Loucy (cell line): ENCODE measurements around the gene HK1.

ENCODE experiments used
- EZH2phosphoT487 ChIP-seq: fragments of 200-600 bp; IDR thresholded peaks from 2 replicates; pipeline ENCODE4 v1.6.1; 2018; ENCODE audit warnings: antibody characterized with exemption, mild to moderate bottlenecking, moderate library complexity, borderline replicate concordance
- TF ChIP-seq, protein P1 (sequence below): fragments of 200-600 bp; sonication (generic); conservative IDR thresholded peaks from 2 replicates; pipeline ENCODE4 v1.5.1; 2014; ENCODE audit warnings: mild to moderate bottlenecking, antibody characterized with exemption, low read length

DNA sequence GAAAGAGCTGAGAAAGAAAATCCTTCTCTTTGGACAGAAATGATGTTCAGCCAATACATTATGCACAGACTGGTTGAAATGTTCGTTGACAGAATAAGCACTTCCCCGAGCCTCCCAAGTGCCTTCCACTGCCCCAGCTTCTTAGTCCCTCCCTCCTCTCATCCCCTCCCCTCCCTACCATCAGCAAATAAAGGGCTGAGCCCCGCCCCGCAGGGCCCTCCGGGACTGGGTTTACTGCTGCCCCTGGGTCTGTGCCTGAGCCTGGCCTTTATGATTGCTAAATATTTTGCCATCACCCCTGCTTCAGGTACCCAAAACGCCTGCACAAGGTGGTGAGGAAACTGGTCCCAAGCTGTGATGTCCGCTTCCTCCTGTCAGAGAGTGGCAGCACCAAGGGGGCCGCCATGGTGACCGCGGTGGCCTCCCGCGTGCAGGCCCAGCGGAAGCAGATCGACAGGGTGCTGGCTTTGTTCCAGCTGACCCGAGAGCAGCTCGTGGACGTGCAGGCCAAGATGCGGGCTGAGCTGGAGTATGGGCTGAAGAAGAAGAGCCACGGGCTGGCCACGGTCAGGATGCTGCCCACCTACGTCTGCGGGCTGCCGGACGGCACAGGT, 30.1 kb upstream of the HK1 start:
- TF ChIP-seq, protein P1, sequence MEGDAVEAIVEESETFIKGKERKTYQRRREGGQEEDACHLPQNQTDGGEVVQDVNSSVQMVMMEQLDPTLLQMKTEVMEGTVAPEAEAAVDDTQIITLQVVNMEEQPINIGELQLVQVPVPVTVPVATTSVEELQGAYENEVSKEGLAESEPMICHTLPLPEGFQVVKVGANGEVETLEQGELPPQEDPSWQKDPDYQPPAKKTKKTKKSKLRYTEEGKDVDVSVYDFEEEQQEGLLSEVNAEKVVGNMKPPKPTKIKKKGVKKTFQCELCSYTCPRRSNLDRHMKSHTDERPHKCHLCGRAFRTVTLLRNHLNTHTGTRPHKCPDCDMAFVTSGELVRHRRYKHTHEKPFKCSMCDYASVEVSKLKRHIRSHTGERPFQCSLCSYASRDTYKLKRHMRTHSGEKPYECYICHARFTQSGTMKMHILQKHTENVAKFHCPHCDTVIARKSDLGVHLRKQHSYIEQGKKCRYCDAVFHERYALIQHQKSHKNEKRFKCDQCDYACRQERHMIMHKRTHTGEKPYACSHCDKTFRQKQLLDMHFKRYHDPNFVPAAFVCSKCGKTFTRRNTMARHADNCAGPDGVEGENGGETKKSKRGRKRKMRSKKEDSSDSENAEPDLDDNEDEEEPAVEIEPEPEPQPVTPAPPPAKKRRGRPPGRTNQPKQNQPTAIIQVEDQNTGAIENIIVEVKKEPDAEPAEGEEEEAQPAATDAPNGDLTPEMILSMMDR: no peak
- no peak for TF ChIP-seq EZH2phosphoT487
